ENCODE data around the gene CALHM5.

DNA sequence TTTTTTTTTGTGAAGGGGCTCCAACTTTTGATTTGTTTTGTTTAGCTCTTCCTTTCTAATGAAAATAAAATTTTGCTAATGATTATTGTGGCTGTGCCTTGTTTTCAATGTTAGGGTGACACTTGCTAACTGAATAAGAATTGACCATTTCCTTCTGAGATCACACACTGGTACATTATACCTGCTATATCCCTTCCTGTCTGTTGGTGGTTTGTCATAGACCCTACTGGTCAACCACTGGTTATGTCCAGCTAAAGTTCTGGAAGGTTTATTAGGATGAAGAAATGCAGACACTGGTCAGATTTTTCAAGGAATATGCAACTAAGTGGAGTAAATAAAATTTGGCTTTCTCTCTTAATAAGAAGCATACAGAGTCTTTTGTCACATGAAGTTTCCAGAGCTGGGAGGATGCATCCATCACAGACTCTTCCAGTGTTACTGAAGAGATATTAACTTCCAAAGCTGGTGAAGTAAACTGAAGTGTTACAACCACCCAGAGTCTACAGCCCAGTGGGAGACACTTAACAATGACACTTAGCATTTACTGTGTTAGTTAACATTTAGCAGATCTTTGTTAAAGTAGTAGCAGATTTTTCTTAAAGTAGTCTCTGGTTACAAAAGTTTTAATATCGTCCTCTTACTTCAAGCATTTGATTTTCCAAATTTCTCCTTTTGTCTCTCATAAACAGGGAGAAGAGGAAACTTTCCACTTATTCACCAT is 19.7 kb upstream of the CALHM5 start:
- TF ChIP-seq GTF2B (IDR thresholded peaks at IDR 0.05; ENCODE audit: extremely low read depth, insufficient read length): no peak
- TF ChIP-seq JUND (IDR thresholded peaks at IDR 0.05; ENCODE audit: borderline replicate concordance, low read depth, low read length): no peak
- TF ChIP-seq JUND (tag; IDR thresholded peaks at IDR 0.05; ENCODE audit: borderline replicate concordance, low read depth, low read length): no peak
- TF ChIP-seq GABPA (tag; conservative IDR thresholded peaks at IDR 0.05; ENCODE audit: low read depth): no peak
- no peak for TF ChIP-seq ZNF146 (CRISPR knock-in tag; IDR thresholded peaks at IDR 0.05; ENCODE audit: unreplicated experiment)
- no peak for TF ChIP-seq YY1 (IDR thresholded peaks at IDR 0.05; ENCODE audit: borderline replicate concordance in 1 of 3, control insufficient read depth in 1 of 3, extremely low read depth in 1 of 3, insufficient read depth in 3 of 3, insufficient read length in 1 of 3, insufficient replicate concordance in 2 of 3, low read depth in 1 of 3, low read length in 2 of 3)
- no peak for TF ChIP-seq PHF8 (IDR thresholded peaks at IDR 0.05; ENCODE audit: borderline replicate concordance, low read length)
